GM12878 (cell line): ENCODE measurements around the gene CCER1.

Experiments used
- BRCA1 ChIP-seq: IDR thresholded peaks from 2 replicates; pipeline ENCODE4 v1.6.1; 2011; ENCODE audit warnings: low read depth, low read length, improper control_type of control experiment
- CEBPZ ChIP-seq: fragments of 150-350 bp; IDR thresholded peaks from 2 replicates; pipeline ENCODE4 v1.6.1; 2016; ENCODE audit warnings: low read depth, low read length
- CREB1 ChIP-seq: IDR thresholded peaks from 2 replicates; pipeline ENCODE4 v1.6.1; 2012; ENCODE audit warnings: low read depth, mild to moderate bottlenecking, inconsistent platforms
- CTCF ChIP-seq, 3 experiments: IDR thresholded peaks in 2 of 3; conservative IDR thresholded peaks in 1 of 3; 2 replicates each; pipeline ENCODE4 v1.5.1; 2011; ENCODE audit warnings: low read depth in 3 of 3, low read length in 3 of 3, mild to moderate bottlenecking in 3 of 3, control low read depth in 2 of 3, moderate library complexity in 2 of 3, inconsistent platforms in 1 of 3, mixed read lengths in 1 of 3; ENCODE audit not compliant: control insufficient read depth in 2 of 3, insufficient read depth in 1 of 3; ENCODE audit errors: extremely low read depth in 1 of 3
- JUND ChIP-seq: IDR thresholded peaks from 2 replicates; pipeline ENCODE4 v1.6.1; 2012; ENCODE audit warnings: low read depth, mild to moderate bottlenecking, low read length, improper control_type of control experiment, moderate library complexity
- NR2F1 ChIP-seq: fragments of 450-650 bp; conservative IDR thresholded peaks from 2 replicates; pipeline ENCODE4 v1.6.1; 2017; ENCODE audit warnings: mild to moderate bottlenecking
- RAD21 ChIP-seq: IDR thresholded peaks from 2 replicates; pipeline ENCODE4 v1.6.1; 2011; ENCODE audit warnings: mild to moderate bottlenecking, low read depth, low read length, moderate library complexity; ENCODE audit not compliant: insufficient read depth

GRCh38 chr12:90999966-91000365 is 45.0 kb upstream of the CCER1 start:
- no peak for TF ChIP-seq CTCF (IDR thresholded peaks at IDR 0.05 in 2 of 3, conservative IDR thresholded peaks at IDR 0.05 in 1 of 3; ENCODE audit: control insufficient read depth in 2 of 3, extremely low read depth in 1 of 3, insufficient read depth in 1 of 3, low read depth in 3 of 3, low read length in 3 of 3)
- no peak for TF ChIP-seq JUND
- no peak for TF ChIP-seq NR2F1
- TF ChIP-seq CREB1, result no peak
- TF ChIP-seq BRCA1, result no peak
- TF ChIP-seq RAD21, result no peak
- no peak for TF ChIP-seq CEBPZ
